AG04450 (cell line): ENCODE measurements around the gene ARHGEF3. TPM values are rescaled to one million over a fixed set of nuclear protein-coding genes. Genes with fewer than 3 reads are reported as not detected.

Experiments
- CTCF ChIA-PET: fragments of 300-600, 350-600 bp; formaldehyde crosslinking; extraction: SDS; loops from one replicate; lab custom pipeline; 2022; ENCODE audit warnings: antibody characterized with exemption, inconsistent platforms; lab: Charles Lee
- POLR2A ChIA-PET: fragments of 350-600 bp; formaldehyde crosslinking; extraction: SDS; loops from one replicate; lab custom pipeline; 2021; ENCODE audit warnings: antibody characterized with exemption, inconsistent platforms; lab: Yijun Ruan, JAX
- DNase-seq: peaks from one replicate; pipeline ENCODE4 v3.0.0-alpha.2; 2011; ENCODE audit warnings: low read depth, low spot score
- H3K27ac ChIP-seq: one replicate; pipeline ENCODE4 v1.5.1; 2012; ENCODE audit warnings: low read depth, low read length, control low read depth
- H3K27me3 ChIP-seq: one replicate; pipeline ENCODE4 v1.6.0; 2012; ENCODE audit warnings: low read length; ENCODE audit not compliant: control insufficient read depth, insufficient read depth
- H3K4me3 ChIP-seq: 2 replicates; pipeline ENCODE4 v1.5.1; 2011; ENCODE audit warnings: mild to moderate bottlenecking, low read depth, low read length, control low read depth
- H3K9me3 ChIP-seq: 2 replicates; pipeline ENCODE4 v1.5.1; 2012; ENCODE audit warnings: low read length; ENCODE audit not compliant: control insufficient read depth, insufficient read depth
- polyA plus RNA-seq: library from polyadenylated mRNA; depleted of rRNA; stranded (reverse); fragments of >200 nt; gene quantifications from 2 replicates; pipeline ENCODE4 v1.2.3, GENCODE V29; 2011; rRNA removed
- TF ChIP-seq, protein P1 (sequence below): IDR thresholded peaks from 2 replicates; pipeline ENCODE4 v1.5.1; 2011; ENCODE audit warnings: low read depth, low read length, control low read depth, inconsistent platforms

Gene ARHGEF3
- polyA plus RNA-seq, 1 experiment = 5.6 TPM

DNA sequence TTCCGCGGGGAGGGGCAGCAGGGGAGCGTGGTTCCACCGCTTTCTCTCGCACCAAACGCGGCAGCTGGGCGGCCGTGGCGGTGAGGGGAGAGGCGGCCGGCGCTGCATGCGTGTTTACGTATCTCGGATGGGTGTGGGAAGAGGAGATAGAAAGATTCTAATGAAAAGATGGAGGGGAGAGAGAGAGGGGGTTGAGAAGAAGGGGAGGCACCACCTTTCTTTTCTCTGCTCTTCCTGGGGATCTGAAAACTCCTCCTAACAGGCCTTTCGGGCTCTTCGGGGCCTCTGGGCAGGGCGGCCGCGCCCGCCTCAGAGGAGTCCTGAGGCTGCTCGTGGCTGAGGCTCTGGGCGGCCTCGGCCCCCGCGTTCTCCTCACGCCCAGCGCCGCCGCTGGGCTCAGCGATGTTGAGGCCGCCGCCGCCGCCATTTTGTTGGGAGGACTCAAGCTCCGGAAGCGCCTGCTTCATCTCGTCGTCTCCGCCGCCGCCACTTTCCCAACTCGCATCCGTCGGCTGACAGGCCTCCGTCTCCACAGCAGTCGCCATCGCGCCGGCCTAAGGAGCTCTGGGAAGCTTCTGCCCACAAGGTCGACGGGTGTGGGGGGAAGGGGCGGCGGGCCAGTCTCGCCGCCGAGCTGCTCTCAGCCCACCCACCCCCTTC lies 119.2 kb downstream of the ARHGEF3 start:
- Histone ChIP-seq H3K4me3 (peak overlapping the region; percentile 76), H3K27ac (peak overlapping the region; percentile 97), H3K27me3 (no peaks in the 10 kb centered on the region), H3K9me3 (peaks cover 10% of the 10 kb centered on the region)
- POLR2A ChIA-PET = interaction anchor here (0.5 to 1.6 kb wide), 7 partner anchors 8 to 546 kb away, joined by 3 to 9 read pairs (median 5); partner anchors contain the start of gene CCDC66
- DNase-seq = peak; percentile 16
- TF ChIP-seq, protein P1, sequence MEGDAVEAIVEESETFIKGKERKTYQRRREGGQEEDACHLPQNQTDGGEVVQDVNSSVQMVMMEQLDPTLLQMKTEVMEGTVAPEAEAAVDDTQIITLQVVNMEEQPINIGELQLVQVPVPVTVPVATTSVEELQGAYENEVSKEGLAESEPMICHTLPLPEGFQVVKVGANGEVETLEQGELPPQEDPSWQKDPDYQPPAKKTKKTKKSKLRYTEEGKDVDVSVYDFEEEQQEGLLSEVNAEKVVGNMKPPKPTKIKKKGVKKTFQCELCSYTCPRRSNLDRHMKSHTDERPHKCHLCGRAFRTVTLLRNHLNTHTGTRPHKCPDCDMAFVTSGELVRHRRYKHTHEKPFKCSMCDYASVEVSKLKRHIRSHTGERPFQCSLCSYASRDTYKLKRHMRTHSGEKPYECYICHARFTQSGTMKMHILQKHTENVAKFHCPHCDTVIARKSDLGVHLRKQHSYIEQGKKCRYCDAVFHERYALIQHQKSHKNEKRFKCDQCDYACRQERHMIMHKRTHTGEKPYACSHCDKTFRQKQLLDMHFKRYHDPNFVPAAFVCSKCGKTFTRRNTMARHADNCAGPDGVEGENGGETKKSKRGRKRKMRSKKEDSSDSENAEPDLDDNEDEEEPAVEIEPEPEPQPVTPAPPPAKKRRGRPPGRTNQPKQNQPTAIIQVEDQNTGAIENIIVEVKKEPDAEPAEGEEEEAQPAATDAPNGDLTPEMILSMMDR = no peak
- CTCF ChIA-PET = interaction anchor here (0.6 to 1.6 kb wide), 3 partner anchors 8 to 53 kb away, joined by 3 to 7 read pairs (median 6); no protein-coding TSS in a partner anchor

DNA sequence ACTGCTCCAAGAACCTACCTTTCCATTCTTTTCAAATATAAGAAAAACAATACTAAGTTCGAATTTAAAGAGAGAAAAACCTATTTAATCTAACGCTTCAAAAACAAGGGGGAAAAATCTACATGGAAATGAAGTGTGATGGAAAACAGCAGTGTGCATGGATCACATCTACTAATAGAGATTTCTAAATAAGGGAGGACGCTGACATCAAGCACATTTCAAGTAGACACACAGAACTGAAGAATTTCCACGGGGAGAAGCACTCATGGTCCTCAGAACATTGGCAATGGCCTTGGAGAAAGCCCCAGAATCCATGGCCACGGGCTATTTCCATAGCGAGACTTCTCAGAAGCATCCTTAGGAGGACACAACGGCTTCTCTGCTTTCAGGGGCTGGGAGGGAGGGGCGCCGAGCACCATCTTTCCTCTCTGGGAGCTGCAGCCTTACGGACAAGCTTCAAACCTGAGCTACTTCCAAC lies 119.7 kb downstream of the ARHGEF3 start:
- DNase-seq = no peak
- H3K27me3 ChIP-seq = no peaks in the 10 kb centered on the region
- TF ChIP-seq, protein P1 = no peak
- ChIA-PET CTCF (interaction anchor here (1.6 kb wide), 1 partner anchor 20 kb away, joined by 6 read pairs; no protein-coding TSS in a partner anchor), POLR2A (interaction anchor here (0.5 to 1.6 kb wide), 6 partner anchors 8 to 546 kb away, joined by 3 to 9 read pairs (median 6); partner anchors contain the start of gene CCDC66)
- peak overlapping the region; percentile 97 for H3K27ac ChIP-seq
- H3K9me3 ChIP-seq = peaks cover 10% of the 10 kb centered on the region
- peak overlapping the region; percentile 76 for H3K4me3 ChIP-seq

DNA sequence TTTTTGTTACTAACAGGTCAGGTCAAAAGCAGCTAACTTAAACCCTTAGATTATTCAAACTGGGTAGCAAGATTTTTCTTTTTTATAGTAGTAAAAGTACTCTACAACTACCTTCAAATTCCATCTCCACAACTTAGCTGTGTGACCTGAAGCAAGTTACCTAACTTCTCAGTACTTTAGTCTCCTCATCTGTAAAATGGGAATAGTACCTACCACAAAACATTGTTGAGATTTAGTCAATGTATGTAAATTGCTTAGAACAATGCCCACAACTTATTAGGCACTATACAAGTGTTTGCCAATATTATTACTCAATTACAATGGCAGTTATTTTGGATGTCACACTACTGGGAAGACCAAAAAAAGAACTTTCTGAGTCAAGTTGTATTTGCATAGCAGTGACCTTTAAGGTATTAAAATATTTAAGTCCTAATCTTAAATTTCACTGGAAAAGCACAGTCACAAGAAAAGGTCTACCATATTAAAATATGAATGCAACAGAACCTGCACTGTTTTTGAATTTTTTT lies 121.6 kb downstream of the ARHGEF3 start:
- no peak for DNase-seq
- POLR2A ChIA-PET = interaction anchor here (0.6 to 0.7 kb wide), 2 partner anchors 303 to 419 kb away, joined by 3 to 5 read pairs; no protein-coding TSS in a partner anchor
- Histone ChIP-seq H3K27me3 (no peaks in the 10 kb centered on the region), H3K9me3 (peaks cover 10% of the 10 kb centered on the region), H3K27ac (no peak overlapping the region), H3K4me3 (no peak overlapping the region)
- TF ChIP-seq, protein P1 = no peak
- CTCF ChIA-PET = interaction anchor here (0.9 to 1.7 kb wide), 3 partner anchors 120 to 309 kb away, joined by 3 to 4 read pairs (median 3); no protein-coding TSS in a partner anchor

Other genes starting within 250 kb of the ARHGEF3 start
- gene CCDC66, start 244.8 kb downstream of the ARHGEF3 start, polyA plus RNA-seq = 7.8 and 12.9 TPM in 2 replicates
- gene TASOR, start 118.7 kb downstream of the ARHGEF3 start, polyA plus RNA-seq = 25.7 and 37.6 TPM in 2 replicates